ENCODE measurements around the gene DIPK1C.

Gene DIPK1C

GRCh38 chr18:74389991-74390390, 67.1 kb downstream of the DIPK1C start:
- Mint-ChIP-seq H3K27me3 (ENCODE audit: low read depth) (peaks cover 62% of the 10 kb centered on the region), H3K36me3 (ENCODE audit: low read depth) (no peaks in the 10 kb centered on the region), H3K4me3 (no peak overlapping the region), H3K27ac (no peak overlapping the region), H3K9me3 (no peaks in the 10 kb centered on the region), H3K4me1 (ENCODE audit: low read depth) (peaks cover 16% of the 10 kb centered on the region)
- no peak for DNase-seq (ENCODE audit: low spot score)

GRCh38 chr18:74389171-74389927, 67.8 kb downstream of the DIPK1C start:
- no peak overlapping the region for H3K4me3 Mint-ChIP-seq
- peaks cover 16% of the 10 kb centered on the region for H3K4me1 Mint-ChIP-seq (ENCODE audit: low read depth)

GRCh38 chr18:74388227-74388626, 68.9 kb downstream of the DIPK1C start:
- no peak overlapping the region for H3K4me3 Mint-ChIP-seq
- peaks cover 53% of the 10 kb centered on the region for H3K27me3 Mint-ChIP-seq (ENCODE audit: low read depth)
- H3K27ac Mint-ChIP-seq = no peak overlapping the region
- no peaks in the 10 kb centered on the region for H3K9me3 Mint-ChIP-seq
- no peaks in the 10 kb centered on the region for H3K36me3 Mint-ChIP-seq (ENCODE audit: low read depth)
- H3K4me1 Mint-ChIP-seq (ENCODE audit: low read depth) = peaks cover 16% of the 10 kb centered on the region
- DNase-seq (ENCODE audit: low spot score) = no peak

More at GRCh38 chr18:74389171-74389927, 67.8 kb downstream of the DIPK1C start:
- no peak overlapping the region for H3K27ac Mint-ChIP-seq
- H3K36me3 Mint-ChIP-seq (ENCODE audit: low read depth) = no peaks in the 10 kb centered on the region
- peaks cover 61% of the 10 kb centered on the region for H3K27me3 Mint-ChIP-seq (ENCODE audit: low read depth)
- H3K9me3 Mint-ChIP-seq = no peaks in the 10 kb centered on the region
- no peak for DNase-seq (ENCODE audit: low spot score)

- DNase-seq (ENCODE audit: low spot score) = no peak
- peaks cover 46% of the 10 kb centered on the region for H3K27me3 Mint-ChIP-seq (ENCODE audit: low read depth)
- no peaks in the 10 kb centered on the region for H3K9me3 Mint-ChIP-seq
- H3K27ac Mint-ChIP-seq = no peak overlapping the region
- no peak overlapping the region for H3K4me3 Mint-ChIP-seq
- H3K4me1 Mint-ChIP-seq (ENCODE audit: low read depth) = peaks cover 16% of the 10 kb centered on the region
- H3K36me3 Mint-ChIP-seq (ENCODE audit: low read depth) = no peaks in the 10 kb centered on the region
Measured at GRCh38 chr18:74387383-74387782, 69.7 kb downstream of the DIPK1C start.
